Motor neuron (in vitro differentiated cells): ENCODE data around the gene ACSF3. TPM values are rescaled to one million over a fixed set of nuclear protein-coding genes. Genes with fewer than 3 reads are reported as not detected.

Source experiments
- ATAC-seq, 8 experiments: fragments of 200-7000 bp; cut with Tn5 transposase; replicated peaks in 6 of 8; 2 replicates each; pipeline ENCODE4 v1.8.0; 2021; ENCODE audit warnings: mild to moderate bottlenecking in 8 of 8, moderate library complexity in 8 of 8
- H3K27ac ChIP-seq, 2 donors: fragments of 250-450 bp; sonication (Bioruptor Pico); 2 replicates each; pipeline ENCODE4 v1.9.0; 2021; ENCODE audit warnings: antibody characterized with exemption in 2 of 2, mild to moderate bottlenecking in 2 of 2, moderate library complexity in 1 of 2
- H3K4me1 ChIP-seq, 2 donors: fragments of 250-450 bp; sonication (Bioruptor Pico); replicated peaks in 1 of 2; 2 replicates each; pipeline ENCODE4 v1.6.1; 2021; ENCODE audit warnings: antibody characterized with exemption in 2 of 2, mild to moderate bottlenecking in 2 of 2, moderate library complexity in 1 of 2
- H3K4me3 ChIP-seq, 5 donors: fragments of 250-450 bp; sonication (Bioruptor Pico); 2 replicates each; pipeline ENCODE4 v1.9.0; 2021; ENCODE audit warnings: antibody characterized with exemption in 5 of 5, mild to moderate bottlenecking in 5 of 5, moderate library complexity in 4 of 5
- WGBS, 10 experiments: fragments of 450-650 bp; shearing (Covaris generic); methylation state at CpG; one replicate each; pipeline ENCODE4 v1.0.0; 2022; 5-methylcytosine and 5-hydroxymethylcytosine counted together
- in situ Hi-C, 9 experiments: fragments of 400-800 bp; cut with MboI; loops; one replicate each; pipeline ENCODE4 v1.15.0; 2021; ENCODE audit warnings: low sequenced_read_pairs in 9 of 9, low pct_unique_long_range_greater_than_20kb in 2 of 9; ENCODE audit not compliant: unreplicated experiment in 9 of 9
- total RNA-seq, 8 experiments: library from RNA; unstranded; fragments of 300-600 nt; gene quantifications; 2 replicates each; pipeline versions ENCODE4 v1.2.3 to v1.2.4, GENCODE V29; 2022

ACSF3 gene
- total RNA-seq, 8 experiments from 2014 or later, result 7.7 to 39.8 (median 13.8) TPM

- no peak for ATAC-seq
- 74 to 100% (median 87%) methylated on average over 3 to 11 of the region's 23 CpGs; no CpG with 5 or more reads in 4 of the 10 experiments for WGBS, 10 experiments
- H3K27ac ChIP-seq, result no peak overlapping the region
- no peaks in the 10 kb centered on the region for H3K4me1 ChIP-seq
- H3K4me3 ChIP-seq, result no peak overlapping the region
- in situ Hi-C loops, result no loop called here
These were observed 11.4 kb downstream of the ACSF3 start for GRCh38 chr16:89104930-89105571.

DNA sequence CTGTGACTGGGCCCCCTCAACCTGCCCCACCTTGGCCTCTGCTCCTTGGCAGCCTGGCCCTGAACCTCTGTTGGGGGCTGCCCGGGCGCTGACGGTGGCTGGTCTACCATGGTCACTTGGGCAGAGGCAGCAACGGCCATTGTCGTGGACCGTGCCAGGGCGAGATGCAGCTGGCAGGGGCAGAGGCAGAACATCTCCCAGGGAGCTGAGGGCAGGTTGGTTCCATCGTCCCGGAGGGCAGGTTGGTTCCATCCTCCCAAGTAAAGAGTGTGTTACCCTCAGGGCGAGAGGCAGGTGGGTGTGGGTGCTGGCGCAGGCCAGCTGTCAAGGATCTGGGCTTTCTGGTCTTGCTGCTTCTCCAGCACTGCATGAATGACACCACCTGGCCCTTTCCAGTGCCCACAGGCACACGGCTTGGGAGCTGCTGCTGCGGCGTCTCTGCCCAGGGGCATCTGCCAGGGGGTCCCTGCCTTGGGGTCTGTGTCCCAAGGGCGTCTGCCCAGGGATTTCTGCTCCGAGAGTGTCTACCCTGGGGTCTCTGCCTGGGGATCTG is 12.0 kb downstream of the ACSF3 start:
- ATAC-seq, result no peak
- 95 to 100% (median 97%) methylated on average over 2 to 7 of the region's 16 CpGs; no CpG with 5 or more reads in 7 of the 10 experiments for WGBS, 10 experiments

DNA sequence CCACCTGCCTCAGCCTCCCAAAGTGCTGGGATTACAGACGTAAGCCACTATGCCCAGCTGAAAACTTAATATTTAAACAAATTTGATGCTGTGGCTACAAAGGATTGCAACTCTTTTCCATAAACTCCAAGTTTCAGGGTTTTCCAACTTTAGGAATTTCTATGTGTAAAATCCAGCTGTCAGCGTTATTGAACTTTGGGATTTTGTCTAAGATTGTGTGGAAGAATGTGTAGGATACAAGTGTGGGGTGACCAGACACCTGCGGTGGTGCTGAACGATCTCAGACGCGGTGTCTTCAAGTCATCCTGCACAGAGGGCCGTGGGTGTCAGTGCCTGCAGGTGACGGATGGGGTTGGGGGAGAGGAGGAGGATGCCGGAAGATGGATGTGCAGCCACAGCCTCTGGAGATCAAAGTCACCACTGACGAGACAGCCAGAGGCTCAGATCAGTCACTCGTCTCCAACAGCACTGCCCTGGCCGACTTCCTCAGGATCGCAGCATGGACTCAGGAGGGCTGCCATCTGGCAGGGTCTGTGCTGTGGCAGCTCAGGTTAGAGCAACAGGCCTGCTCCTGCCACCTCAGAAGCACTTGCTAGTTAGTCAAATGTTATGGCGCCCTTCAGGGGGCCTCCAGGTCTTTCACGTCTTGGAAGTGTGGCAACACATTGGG is 13.0 kb downstream of the ACSF3 start:
- WGBS, 10 experiments, result 50 to 100% (median 78%) methylated on average over 1 to 10 of the region's 15 CpGs; no CpG with 5 or more reads in 2 of the 10 experiments
- no peaks in the 10 kb centered on the region for H3K4me1 ChIP-seq
- ATAC-seq, result no peak
- in situ Hi-C loops, result no loop called here
- no peak overlapping the region for H3K27ac ChIP-seq
- H3K4me3 ChIP-seq, result no peak overlapping the region

More for the DNA sequence above, 12.0 kb downstream of the ACSF3 start:
- Histone ChIP-seq H3K4me3 (no peak overlapping the region), H3K27ac (no peak overlapping the region), H3K4me1 (no peaks in the 10 kb centered on the region)
- in situ Hi-C loops, result no loop called here

GRCh38 chr16:89107203-89107582 is 13.5 kb downstream of the ACSF3 start:
- ATAC-seq, result no peak
- Histone ChIP-seq H3K27ac (no peak overlapping the region), H3K4me3 (no peak overlapping the region), H3K4me1 (no peaks in the 10 kb centered on the region)
- 60 to 100% (median 94%) methylated on average over 1 to 7 of the region's 20 CpGs; no CpG with 5 or more reads in 1 of the 10 experiments for WGBS, 10 experiments
- in situ Hi-C loops, result no loop called here

DNA sequence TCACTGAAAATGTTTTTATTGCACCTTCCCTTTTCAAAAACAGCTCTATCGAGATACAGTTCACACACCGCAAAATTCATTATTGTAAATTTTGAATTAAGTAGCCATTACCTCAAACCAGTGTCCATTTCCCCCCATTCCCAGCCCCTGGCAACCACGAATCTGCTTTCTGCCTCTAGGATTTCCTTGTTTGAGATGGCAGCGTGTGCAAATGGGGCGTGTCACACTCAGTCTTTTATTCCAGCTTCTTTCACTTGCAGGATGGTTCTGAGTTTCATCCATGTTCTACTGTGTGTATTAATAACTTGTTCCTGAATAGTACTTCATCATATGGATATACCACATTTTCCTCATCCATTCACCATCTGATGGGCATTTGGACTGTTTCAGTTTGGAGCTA is 14.8 kb downstream of the ACSF3 start:
- Histone ChIP-seq H3K4me3 (no peak overlapping the region), H3K27ac (no peak overlapping the region), H3K4me1 (no peaks in the 10 kb centered on the region)
- in situ Hi-C loops, result no loop called here
- WGBS, 10 experiments, result 64 to 100% (median 88%) methylated on average over 1 to 5 of the region's 5 CpGs; no CpG with 5 or more reads in 2 of the 10 experiments
- ATAC-seq, result no peak

GRCh38 chr16:89110641-89111040 is 17.0 kb downstream of the ACSF3 start:
- Histone ChIP-seq H3K4me3 (no peak overlapping the region), H3K4me1 (no peaks in the 10 kb centered on the region), H3K27ac (no peak overlapping the region)
- WGBS, 10 experiments, result 89 to 100% (median 95%) methylated on average over 4 to 13 of the region's 14 CpGs; no CpG with 5 or more reads in 1 of the 10 experiments
- in situ Hi-C loops, result no loop called here
- no peak for ATAC-seq

DNA sequence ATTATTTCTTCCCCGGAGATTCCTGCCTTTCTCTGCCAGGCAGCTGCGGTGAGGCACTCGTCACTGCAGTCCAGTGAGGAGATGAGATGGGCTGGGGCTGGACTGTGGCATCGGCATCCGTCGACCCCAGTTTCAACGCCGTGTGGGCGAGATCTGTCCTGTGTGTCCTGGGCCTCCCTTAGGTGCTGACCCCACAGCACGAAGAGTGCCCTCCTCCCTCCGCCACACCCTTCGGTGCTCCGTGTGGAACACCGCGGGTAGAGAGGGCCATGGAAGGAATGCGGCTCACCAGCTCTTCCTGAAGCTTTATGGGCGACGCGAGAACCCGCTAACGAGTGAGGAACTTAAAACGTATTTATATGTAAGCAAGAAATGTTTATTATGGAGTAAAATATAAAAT is 17.6 kb downstream of the ACSF3 start:
- H3K27ac ChIP-seq, result no peak overlapping the region
- H3K4me3 ChIP-seq, result no peak overlapping the region
- no peak for ATAC-seq
- in situ Hi-C loops, result no loop called here
- 80 to 96% (median 87%) methylated on average over 1 to 10 of the region's 22 CpGs; no CpG with 5 or more reads in 5 of the 10 experiments for WGBS, 10 experiments
- no peaks in the 10 kb centered on the region for H3K4me1 ChIP-seq

- H3K27ac ChIP-seq, result no peak overlapping the region
- ATAC-seq, result peak in 1 of 8 experiments; percentile 25
- H3K4me1 ChIP-seq, result no peaks in the 10 kb centered on the region
- in situ Hi-C loops, result no loop called here
- 85 to 98% (median 93%) methylated on average over 8 to 15 of the region's 26 CpGs for WGBS, 10 experiments
- no peak overlapping the region for H3K4me3 ChIP-seq
These were observed 18.9 kb downstream of the ACSF3 start for GRCh38 chr16:89112377-89113151.

GRCh38 chr16:89113152-89113547 is 19.5 kb downstream of the ACSF3 start:
- peaks cover 1% of the 10 kb centered on the region in 2 donors for H3K4me1 ChIP-seq
- 94 to 100% (median 100%) methylated on average over 1 to 5 of the region's 12 CpGs; no CpG with 5 or more reads in 5 of the 10 experiments for WGBS, 10 experiments
- H3K4me3 ChIP-seq, result no peak overlapping the region
- no peak for ATAC-seq
- H3K27ac ChIP-seq, result no peak overlapping the region
- in situ Hi-C loops, result no loop called here

GRCh38 chr16:89113661-89114060 is 20.0 kb downstream of the ACSF3 start:
- Histone ChIP-seq H3K4me1 (peaks cover 5 to 6% of the 10 kb centered on the region in 2 donors), H3K4me3 (no peak overlapping the region), H3K27ac (no peak overlapping the region)
- ATAC-seq, result no peak
- in situ Hi-C loops, result no loop called here
- 94 to 100% (median 100%) methylated on average over 1 to 13 of the region's 27 CpGs; no CpG with 5 or more reads in 7 of the 10 experiments for WGBS, 10 experiments

DNA sequence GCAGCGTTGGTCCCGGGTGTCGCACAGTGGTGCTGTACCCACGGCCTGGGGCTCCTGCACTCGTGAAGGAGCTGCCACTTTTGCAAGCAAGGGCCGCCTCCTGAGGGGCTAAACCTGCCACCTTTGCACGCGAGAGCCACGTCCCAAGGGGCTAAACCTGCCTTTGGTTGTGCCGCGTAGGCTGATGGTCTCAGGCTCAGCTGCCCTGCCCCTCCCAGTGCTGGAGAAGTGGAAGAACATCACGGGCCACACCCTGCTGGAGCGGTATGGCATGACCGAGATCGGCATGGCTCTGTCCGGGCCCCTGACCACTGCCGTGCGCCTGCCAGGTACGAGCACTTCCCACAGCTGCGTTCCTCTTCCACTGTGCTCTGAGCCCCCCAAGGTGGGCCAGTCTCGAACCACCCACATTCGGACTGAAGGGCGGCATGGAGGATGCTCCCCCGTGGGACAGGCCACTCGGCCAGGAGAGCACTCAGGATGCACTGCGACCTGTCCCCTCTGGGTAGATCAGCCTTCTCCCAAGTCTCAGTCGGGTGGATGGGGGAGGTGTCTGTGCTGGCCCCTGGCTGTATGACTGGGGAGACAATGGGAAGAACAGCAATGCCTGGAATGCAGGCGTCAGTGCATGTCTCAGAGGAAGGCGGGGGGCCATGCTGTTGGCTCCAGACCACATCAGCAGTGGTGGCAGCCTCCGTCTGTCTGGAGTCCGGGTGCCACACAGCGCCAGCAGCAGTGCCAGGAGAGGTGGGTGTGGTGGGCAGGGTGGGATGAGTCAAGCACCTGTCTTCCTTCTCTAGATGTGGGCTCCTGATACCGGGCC is 20.7 kb downstream of the ACSF3 start:
- no peak for ATAC-seq
- peaks cover 7 to 11% of the 10 kb centered on the region in 2 donors for H3K4me1 ChIP-seq
- in situ Hi-C loops, result no loop called here
- no peak overlapping the region for H3K4me3 ChIP-seq
- 59 to 100% (median 87%) methylated on average over 2 to 13 of the region's 33 CpGs; no CpG with 5 or more reads in 4 of the 10 experiments for WGBS, 10 experiments
- no peak overlapping the region for H3K27ac ChIP-seq

GRCh38 chr16:89115216-89115861 is 21.7 kb downstream of the ACSF3 start:
- H3K4me3 ChIP-seq, result no peak overlapping the region
- no peak overlapping the region for H3K27ac ChIP-seq
- 89 to 100% (median 94%) methylated on average over 1 to 14 of the region's 25 CpGs for WGBS, 10 experiments
- H3K4me1 ChIP-seq, result peaks cover 7 to 11% of the 10 kb centered on the region in 2 donors
- no peak for ATAC-seq
- in situ Hi-C loops, result no loop called here
